Calu3 (cell line): ENCODE results near the gene SWI5. TPM values are rescaled to one million over a fixed set of nuclear protein-coding genes. Genes with fewer than 3 reads are reported as not detected.

Experiments
- BruUV-seq: library from RNA; stranded (reverse); fragments of 400-500 nt; replicated peaks from 2 replicates; lab custom pipeline; 2021; lab: Mats Ljungman, UMichigan
- CTCF ChIA-PET: fragments of 300-600 bp; sonication (Branson Sonifier 250); formaldehyde crosslinking; loops from one replicate; lab custom pipeline; 2022; ENCODE audit warnings: antibody characterized with exemption; lab: Charles Lee
- DNase-seq: peaks from one replicate; pipeline ENCODE4 v3.0.0; 2022
- H3K27ac Mint-ChIP-seq: one replicate; pipeline ENCODE4 v1.8.0; 2022; ENCODE audit warnings: mixed read lengths; ENCODE audit not compliant: unreplicated experiment
- H3K27me3 Mint-ChIP-seq: one replicate; pipeline ENCODE4 v1.8.0; 2022; ENCODE audit warnings: mixed read lengths; ENCODE audit not compliant: unreplicated experiment
- H3K36me3 Mint-ChIP-seq: one replicate; pipeline ENCODE4 v1.8.0; 2022; ENCODE audit warnings: mild to moderate bottlenecking, moderate library complexity, mixed read lengths; ENCODE audit not compliant: insufficient read depth, unreplicated experiment
- H3K4me1 Mint-ChIP-seq: one replicate; pipeline ENCODE4 v1.8.0; 2022; ENCODE audit warnings: mild to moderate bottlenecking, low read depth, mixed read lengths; ENCODE audit not compliant: unreplicated experiment
- H3K4me3 Mint-ChIP-seq: one replicate; pipeline ENCODE4 v1.8.0; 2022; ENCODE audit warnings: mild to moderate bottlenecking, low read depth, moderate library complexity, mixed read lengths; ENCODE audit not compliant: unreplicated experiment
- H3K9me3 Mint-ChIP-seq: one replicate; pipeline ENCODE4 v1.8.0; 2022; ENCODE audit warnings: low read depth, mixed read lengths; ENCODE audit not compliant: unreplicated experiment
- intact Hi-C: fragments of 100-400 bp; cut with micrococcal nuclease; formaldehyde crosslinking; loops from one replicate; pipeline ENCODE4 v1.10.0; 2022; ENCODE audit not compliant: unreplicated experiment
- total RNA-seq: library from RNA; stranded (reverse); gene quantifications from 2 replicates; pipeline ENCODE4 v1.2.3, GENCODE V29; 2022
- TF ChIP-seq, protein P1 (sequence below): fragments of 200-600 bp; IDR thresholded peaks from one replicate; pipeline ENCODE4 v1.8.0; 2022; ENCODE audit warnings: antibody characterized with exemption; ENCODE audit not compliant: unreplicated experiment

Gene SWI5
- total RNA-seq, 1 experiment from 2014 or later, result 9.6 TPM

DNA sequence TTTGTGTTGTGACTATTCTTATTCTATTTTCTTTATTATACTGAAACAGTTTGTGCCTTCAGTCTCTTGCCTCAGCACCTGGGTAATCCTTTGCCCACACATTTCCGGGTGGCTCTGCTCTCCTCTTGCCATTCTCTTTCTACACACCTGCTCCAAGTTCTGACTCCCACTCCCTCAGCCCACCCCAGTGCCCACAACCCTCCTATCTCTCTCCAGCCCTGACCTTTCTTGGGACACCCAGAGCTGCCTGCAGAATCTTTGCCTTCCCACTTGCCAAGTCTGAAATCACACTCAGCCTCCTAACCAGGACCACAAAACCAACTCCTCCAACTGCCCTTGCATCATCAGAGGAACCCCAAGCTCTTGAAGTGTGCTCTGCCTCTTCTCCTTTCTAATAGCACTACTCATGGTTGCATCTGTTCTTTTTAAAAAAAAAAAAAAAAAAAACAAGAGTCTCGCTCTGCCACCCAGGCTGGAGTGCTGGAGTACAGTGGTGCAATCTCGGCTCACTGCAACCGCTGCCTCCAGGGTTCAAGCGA is 4.1 kb downstream of the SWI5 start:
- H3K4me1 Mint-ChIP-seq, result peaks cover 11% of the 10 kb centered on the region
- intact Hi-C loops, result no loop called here
- H3K27me3 Mint-ChIP-seq, result no peaks in the 10 kb centered on the region
- no peak for DNase-seq
- no peaks in the 10 kb centered on the region for H3K9me3 Mint-ChIP-seq
- TF ChIP-seq, protein P1, sequence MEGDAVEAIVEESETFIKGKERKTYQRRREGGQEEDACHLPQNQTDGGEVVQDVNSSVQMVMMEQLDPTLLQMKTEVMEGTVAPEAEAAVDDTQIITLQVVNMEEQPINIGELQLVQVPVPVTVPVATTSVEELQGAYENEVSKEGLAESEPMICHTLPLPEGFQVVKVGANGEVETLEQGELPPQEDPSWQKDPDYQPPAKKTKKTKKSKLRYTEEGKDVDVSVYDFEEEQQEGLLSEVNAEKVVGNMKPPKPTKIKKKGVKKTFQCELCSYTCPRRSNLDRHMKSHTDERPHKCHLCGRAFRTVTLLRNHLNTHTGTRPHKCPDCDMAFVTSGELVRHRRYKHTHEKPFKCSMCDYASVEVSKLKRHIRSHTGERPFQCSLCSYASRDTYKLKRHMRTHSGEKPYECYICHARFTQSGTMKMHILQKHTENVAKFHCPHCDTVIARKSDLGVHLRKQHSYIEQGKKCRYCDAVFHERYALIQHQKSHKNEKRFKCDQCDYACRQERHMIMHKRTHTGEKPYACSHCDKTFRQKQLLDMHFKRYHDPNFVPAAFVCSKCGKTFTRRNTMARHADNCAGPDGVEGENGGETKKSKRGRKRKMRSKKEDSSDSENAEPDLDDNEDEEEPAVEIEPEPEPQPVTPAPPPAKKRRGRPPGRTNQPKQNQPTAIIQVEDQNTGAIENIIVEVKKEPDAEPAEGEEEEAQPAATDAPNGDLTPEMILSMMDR, result no peak
- BruUV-seq, result no TSS peak
- peaks cover 33% of the 10 kb centered on the region for H3K36me3 Mint-ChIP-seq
- CTCF ChIA-PET, result interaction anchor here (0.7 kb wide), 1 partner anchor 717 kb away, joined by 3 read pairs; no protein-coding TSS in a partner anchor
- H3K4me3 Mint-ChIP-seq, result no peak overlapping the region
- H3K27ac Mint-ChIP-seq, result no peak overlapping the region

DNA sequence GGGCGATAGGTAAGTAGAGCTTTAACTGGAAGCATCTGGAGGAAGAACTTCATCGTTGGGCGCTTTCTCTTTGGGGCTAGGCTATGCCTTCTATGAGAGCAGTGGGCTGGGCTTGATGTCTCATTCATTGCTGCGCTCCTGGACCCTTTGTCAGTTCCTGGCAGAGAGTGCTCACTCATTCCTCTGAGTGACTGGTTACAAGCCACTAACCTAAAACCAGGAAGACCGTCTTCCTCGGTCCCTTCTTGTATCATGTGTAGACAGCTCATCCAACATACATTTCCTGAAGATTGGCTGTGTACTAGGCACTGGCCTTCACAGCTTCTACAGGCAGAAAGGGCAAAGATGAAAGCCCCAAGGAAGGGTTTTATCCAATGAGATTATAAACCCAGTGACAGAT is 6.4 kb downstream of the SWI5 start:
- Mint-ChIP-seq H3K4me1 (peaks cover under 1% of the 10 kb centered on the region), H3K27me3 (no peaks in the 10 kb centered on the region), H3K9me3 (no peaks in the 10 kb centered on the region), H3K4me3 (no peak overlapping the region), H3K27ac (no peak overlapping the region), H3K36me3 (peaks cover 17% of the 10 kb centered on the region)
- BruUV-seq, result no TSS peak
- CTCF ChIA-PET, result no interaction called here
- no peak for DNase-seq
- intact Hi-C loops, result no loop called here
- TF ChIP-seq, protein P1, result no peak

DNA sequence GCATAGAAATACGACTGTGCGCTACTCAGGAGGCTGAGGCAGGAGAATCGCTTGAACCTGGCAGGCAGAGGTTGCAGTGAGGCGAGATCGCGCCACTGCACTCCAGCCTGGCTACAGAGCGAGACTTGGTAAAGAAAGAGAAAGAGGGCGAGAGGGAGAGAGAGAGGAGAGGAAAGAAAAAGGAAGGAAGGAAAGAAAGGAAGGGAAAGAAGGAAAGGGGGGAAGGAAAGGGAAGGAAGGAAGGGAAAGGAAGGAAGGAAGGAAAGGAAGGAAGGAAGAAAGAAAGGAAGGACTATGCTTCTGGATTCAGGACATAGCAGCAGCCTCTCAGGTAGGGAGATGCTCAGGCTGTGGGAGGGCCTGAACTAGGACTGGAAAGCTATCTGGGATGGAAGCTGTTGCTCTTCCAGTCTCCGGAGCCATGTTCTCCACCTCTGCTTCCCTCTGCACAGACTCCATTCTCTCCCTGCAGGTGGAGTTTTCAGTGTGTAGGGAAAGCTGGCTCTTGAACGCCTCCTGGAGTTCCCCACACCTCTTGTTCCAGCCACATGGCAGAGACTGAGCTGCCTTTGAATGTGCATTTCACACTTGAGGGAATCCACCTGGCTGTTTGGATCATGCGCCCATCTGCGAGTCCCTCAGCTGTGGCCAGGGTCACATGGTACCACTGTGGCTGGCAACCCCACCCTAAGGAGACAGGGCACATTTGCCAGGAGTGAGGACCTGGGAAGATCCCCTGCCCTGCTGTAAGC is 9.1 kb downstream of the SWI5 start:
- Mint-ChIP-seq H3K4me1 (no peaks in the 10 kb centered on the region), H3K36me3 (peaks cover 11% of the 10 kb centered on the region), H3K9me3 (no peaks in the 10 kb centered on the region), H3K27ac (no peak overlapping the region), H3K4me3 (no peak overlapping the region), H3K27me3 (no peaks in the 10 kb centered on the region)
- CTCF ChIA-PET, result no interaction called here
- intact Hi-C loops, result no loop called here
- no TSS peak for BruUV-seq
- TF ChIP-seq, protein P1, result no peak
- no peak for DNase-seq

DNA sequence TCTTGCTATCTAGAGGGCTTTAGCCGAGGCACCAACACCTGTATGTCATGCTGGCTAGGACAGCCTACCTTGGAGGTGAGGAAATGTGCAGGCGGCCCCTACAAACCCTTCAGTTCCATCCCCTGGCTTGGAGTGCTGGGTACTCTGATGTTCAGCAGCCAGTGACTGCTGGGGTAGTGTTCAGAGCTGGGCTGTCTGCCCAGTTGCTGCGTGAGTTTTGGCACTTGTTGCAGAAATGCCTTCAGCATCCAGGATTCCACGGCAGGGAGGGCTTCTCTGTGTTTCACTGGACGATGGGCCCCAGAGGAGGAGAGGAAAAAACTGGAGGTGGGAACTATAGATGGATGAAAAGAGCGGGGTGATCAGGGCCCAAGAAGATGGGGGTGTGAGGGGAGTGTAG is 10.4 kb downstream of the SWI5 start:
- no peak overlapping the region for H3K4me3 Mint-ChIP-seq
- TF ChIP-seq, protein P1, result no peak
- peaks cover 9% of the 10 kb centered on the region for H3K36me3 Mint-ChIP-seq
- CTCF ChIA-PET, result no interaction called here
- no peak for DNase-seq
- H3K4me1 Mint-ChIP-seq, result no peaks in the 10 kb centered on the region
- no peaks in the 10 kb centered on the region for H3K9me3 Mint-ChIP-seq
- BruUV-seq, result no TSS peak
- intact Hi-C loops, result no loop called here
- H3K27me3 Mint-ChIP-seq, result no peaks in the 10 kb centered on the region
- no peak overlapping the region for H3K27ac Mint-ChIP-seq
